GM20000 (cell line): ENCODE data around the gene C8A.

ENCODE experiments used
- DNase-seq: peaks from one replicate; pipeline ENCODE4 v3.0.0; 2012; ENCODE audit warnings: low spot score
- CTCF ChIP-seq: IDR thresholded peaks from 2 replicates; pipeline ENCODE4 v1.5.1; 2012; ENCODE audit warnings: mild to moderate bottlenecking, control low read depth; ENCODE audit errors: extremely low read depth, missing control alignments

Gene C8A

GRCh38 chr1:56866656-56867055, 12.1 kb downstream of the C8A start:
- no peak for TF ChIP-seq CTCF
- DNase-seq, result no peak

- no peak for TF ChIP-seq CTCF
- no peak for DNase-seq
These were observed 12.9 kb downstream of the C8A start for GRCh38 chr1:56867491-56867890.

- TF ChIP-seq CTCF, result no peak
- DNase-seq, result no peak
These were observed 14.2 kb downstream of the C8A start for GRCh38 chr1:56868761-56869160.

GRCh38 chr1:56872597-56872996, 18.0 kb downstream of the C8A start:
- TF ChIP-seq CTCF, result no peak
- no peak for DNase-seq

- DNase-seq, result no peak
- TF ChIP-seq CTCF, result no peak
These were observed 18.6 kb downstream of the C8A start for GRCh38 chr1:56873213-56873612.

- TF ChIP-seq CTCF, result no peak
- DNase-seq, result no peak
These were observed 20.1 kb downstream of the C8A start for GRCh38 chr1:56874689-56875088.

GRCh38 chr1:56877973-56878372, 23.4 kb downstream of the C8A start:
- TF ChIP-seq CTCF, result no peak
- no peak for DNase-seq
